HG03039 (cell line): ENCODE measurements around the gene NR3C2.

Source experiments
- ATAC-seq: cut with Tn5 transposase; IDR thresholded peaks from one replicate; pipeline ENCODE4 v1.9.1; 2021; ENCODE audit warnings: mild to moderate bottlenecking, moderate library complexity; ENCODE audit not compliant: unreplicated experiment

NR3C2 gene

GRCh38 chr4:148268835-148269234 lies 173.4 kb downstream of the NR3C2 start:
- no peak for ATAC-seq

- no peak for ATAC-seq
Measured at GRCh38 chr4:148266921-148267320, 175.3 kb downstream of the NR3C2 start.

GRCh38 chr4:148266240-148266639 lies 176.0 kb downstream of the NR3C2 start:
- no peak for ATAC-seq

GRCh38 chr4:148265627-148266026 lies 176.6 kb downstream of the NR3C2 start:
- ATAC-seq: no peak

GRCh38 chr4:148263802-148264201 lies 178.4 kb downstream of the NR3C2 start:
- ATAC-seq: no peak

GRCh38 chr4:148263127-148263526 lies 179.1 kb downstream of the NR3C2 start:
- ATAC-seq: no peak

GRCh38 chr4:148261848-148262247 lies 180.4 kb downstream of the NR3C2 start:
- no peak for ATAC-seq

- no peak for ATAC-seq
Measured at GRCh38 chr4:148259841-148260240, 182.4 kb downstream of the NR3C2 start.

- no peak for ATAC-seq
Measured at GRCh38 chr4:148258535-148258934, 183.7 kb downstream of the NR3C2 start.

- ATAC-seq: no peak
Measured at GRCh38 chr4:148255344-148255720, 186.9 kb downstream of the NR3C2 start.

GRCh38 chr4:148254621-148255343 lies 187.4 kb downstream of the NR3C2 start:
- no peak for ATAC-seq

- no peak for ATAC-seq
Measured at GRCh38 chr4:148253768-148254167, 188.4 kb downstream of the NR3C2 start.

GRCh38 chr4:148248824-148249223 lies 193.4 kb downstream of the NR3C2 start:
- ATAC-seq: no peak

GRCh38 chr4:148245015-148245414 lies 197.2 kb downstream of the NR3C2 start:
- no peak for ATAC-seq

GRCh38 chr4:148243837-148244236 lies 198.4 kb downstream of the NR3C2 start:
- no peak for ATAC-seq

- no peak for ATAC-seq
Measured at GRCh38 chr4:148240241-148240640, 202.0 kb downstream of the NR3C2 start.

- no peak for ATAC-seq
Measured at GRCh38 chr4:148239494-148239985, 202.7 kb downstream of the NR3C2 start.

- ATAC-seq: no peak
Measured at GRCh38 chr4:148238811-148239493, 203.3 kb downstream of the NR3C2 start.

GRCh38 chr4:148238086-148238485 lies 204.1 kb downstream of the NR3C2 start:
- ATAC-seq: no peak

GRCh38 chr4:148235809-148236208 lies 206.4 kb downstream of the NR3C2 start:
- ATAC-seq: no peak

GRCh38 chr4:148229798-148230197 lies 212.4 kb downstream of the NR3C2 start:
- no peak for ATAC-seq

- no peak for ATAC-seq
Measured at GRCh38 chr4:148229028-148229427, 213.2 kb downstream of the NR3C2 start.
